DOHH2 (cell line): ENCODE measurements around the gene SWT1.
"Not testable (repeated sequence)": the region's sequence is repeated elsewhere in the genome, so short reads cannot be mapped to it uniquely, and the experiment has no call there.

Experiments used
- H3F3A ChIP-seq: fragments of 200-600 bp; sonication (generic), shearing (Covaris generic); 2 replicates; pipeline ENCODE4 v1.6.0; 2016; ENCODE audit warnings: antibody characterized with exemption, mild to moderate bottlenecking; ENCODE audit not compliant: control insufficient read depth, insufficient read depth
- H3K27ac ChIP-seq: fragments of 200-600 bp; sonication (generic); 2 replicates; pipeline ENCODE4 v1.5.1; 2014; ENCODE audit warnings: low read depth, mild to moderate bottlenecking, low read length, moderate library complexity
- H3K27me3 ChIP-seq: fragments of 200-600 bp; sonication (generic); 2 replicates; pipeline ENCODE4 v1.6.1; 2014; ENCODE audit warnings: mild to moderate bottlenecking, low read length, mixed read lengths; ENCODE audit not compliant: control insufficient read depth
- H3K36me3 ChIP-seq: fragments of 200-600 bp; sonication (generic); 2 replicates; pipeline ENCODE4 v1.6.1; 2014; ENCODE audit warnings: mild to moderate bottlenecking, low read length, moderate library complexity, mixed read lengths; ENCODE audit not compliant: control insufficient read depth
- H3K4me1 ChIP-seq: fragments of 200-600 bp; sonication (generic); 2 replicates; pipeline ENCODE4 v1.6.1; 2014; ENCODE audit warnings: mild to moderate bottlenecking, low read length, mixed read lengths; ENCODE audit not compliant: control insufficient read depth
- H3K4me2 ChIP-seq: fragments of 200-600 bp; sonication (generic); 2 replicates; pipeline ENCODE4 v1.6.0; 2014; ENCODE audit warnings: mild to moderate bottlenecking, low read length, moderate library complexity
- H3K4me3 ChIP-seq: fragments of 200-600 bp; sonication (generic); 2 replicates; pipeline ENCODE4 v1.5.1; 2014; ENCODE audit warnings: mild to moderate bottlenecking, low read length, mixed read lengths
- H3K79me2 ChIP-seq: fragments of 200-600 bp; sonication (generic); 2 replicates; pipeline ENCODE4 v1.6.1; 2014; ENCODE audit warnings: mild to moderate bottlenecking, low read length, mixed read lengths; ENCODE audit not compliant: control insufficient read depth
- H3K9me2 ChIP-seq: fragments of 200-600 bp; sonication (generic); replicated peaks from 2 replicates; pipeline ENCODE4 v1.6.1; 2014; ENCODE audit warnings: mild to moderate bottlenecking, low read length, mixed read lengths; ENCODE audit not compliant: control insufficient read depth
- H3K9me3 ChIP-seq: fragments of 200-600 bp; sonication (generic); 2 replicates; pipeline ENCODE4 v1.6.1; 2014; ENCODE audit warnings: antibody characterized with exemption, low read length, mixed read lengths; ENCODE audit not compliant: control insufficient read depth, insufficient read depth
- H4K20me1 ChIP-seq: fragments of 200-600 bp; sonication (generic); 2 replicates; pipeline ENCODE4 v1.6.0; 2014; ENCODE audit warnings: low read depth, mild to moderate bottlenecking, antibody characterized with exemption, low read length, moderate library complexity; ENCODE audit not compliant: control insufficient read depth, insufficient read depth
- EZH2phosphoT487 ChIP-seq: fragments of 200-600 bp; sonication (generic); IDR thresholded peaks from 2 replicates; pipeline ENCODE4 v1.6.1; 2017; ENCODE audit warnings: borderline replicate concordance, mild to moderate bottlenecking, antibody characterized with exemption, low read length, moderate library complexity, mixed read lengths
- TF ChIP-seq, protein P1 (sequence below): fragments of 200-600 bp; sonication (generic); IDR thresholded peaks from one replicate; pipeline ENCODE4 v1.5.1; 2014; ENCODE audit warnings: antibody characterized with exemption, mild to moderate bottlenecking, low read depth, low read length; ENCODE audit not compliant: poor library complexity, severe bottlenecking

The SWT1 gene

DNA sequence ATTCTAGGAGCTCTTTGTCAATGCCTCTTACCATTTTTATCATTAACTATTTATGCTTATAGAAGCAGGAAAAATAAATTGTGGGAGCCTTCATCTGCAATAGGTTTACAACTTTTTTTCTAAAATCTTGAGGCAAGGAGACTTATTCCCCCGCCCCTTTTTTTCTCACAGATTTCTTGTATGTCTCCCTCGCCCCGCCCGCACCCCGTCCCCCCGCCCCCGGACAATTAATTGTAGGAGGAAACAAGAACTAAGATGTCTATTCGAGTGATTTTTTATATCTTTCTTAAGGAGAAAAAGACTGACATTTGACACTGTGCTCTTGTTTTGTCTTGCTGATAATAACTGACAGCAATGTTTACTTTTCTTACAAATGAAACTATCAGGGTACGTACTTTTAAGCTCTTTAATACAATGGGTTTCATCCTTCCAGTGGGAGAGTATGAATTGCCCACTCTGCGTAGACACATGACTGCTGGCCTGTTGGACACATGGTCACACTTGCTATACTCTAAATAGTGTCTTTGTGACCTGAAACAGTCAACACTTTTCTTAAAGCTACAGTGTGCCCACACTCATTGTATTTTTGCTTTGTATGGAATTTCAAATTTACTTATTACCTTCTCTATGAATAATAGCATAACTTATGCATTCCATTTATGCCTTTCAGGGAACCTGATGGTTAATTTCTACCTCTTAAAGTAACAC, 161.6 kb downstream of the SWT1 start:
- no peaks in the 10 kb centered on the region for H3K9me3 ChIP-seq
- peaks cover 26% of the 10 kb centered on the region for H3K36me3 ChIP-seq
- no peak for TF ChIP-seq EZH2phosphoT487
- TF ChIP-seq, protein P1, sequence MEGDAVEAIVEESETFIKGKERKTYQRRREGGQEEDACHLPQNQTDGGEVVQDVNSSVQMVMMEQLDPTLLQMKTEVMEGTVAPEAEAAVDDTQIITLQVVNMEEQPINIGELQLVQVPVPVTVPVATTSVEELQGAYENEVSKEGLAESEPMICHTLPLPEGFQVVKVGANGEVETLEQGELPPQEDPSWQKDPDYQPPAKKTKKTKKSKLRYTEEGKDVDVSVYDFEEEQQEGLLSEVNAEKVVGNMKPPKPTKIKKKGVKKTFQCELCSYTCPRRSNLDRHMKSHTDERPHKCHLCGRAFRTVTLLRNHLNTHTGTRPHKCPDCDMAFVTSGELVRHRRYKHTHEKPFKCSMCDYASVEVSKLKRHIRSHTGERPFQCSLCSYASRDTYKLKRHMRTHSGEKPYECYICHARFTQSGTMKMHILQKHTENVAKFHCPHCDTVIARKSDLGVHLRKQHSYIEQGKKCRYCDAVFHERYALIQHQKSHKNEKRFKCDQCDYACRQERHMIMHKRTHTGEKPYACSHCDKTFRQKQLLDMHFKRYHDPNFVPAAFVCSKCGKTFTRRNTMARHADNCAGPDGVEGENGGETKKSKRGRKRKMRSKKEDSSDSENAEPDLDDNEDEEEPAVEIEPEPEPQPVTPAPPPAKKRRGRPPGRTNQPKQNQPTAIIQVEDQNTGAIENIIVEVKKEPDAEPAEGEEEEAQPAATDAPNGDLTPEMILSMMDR = no peak
- peak overlapping the region; percentile 90 for H3K4me2 ChIP-seq
- H3F3A ChIP-seq = no peaks in the 10 kb centered on the region
- H3K79me2 ChIP-seq = peaks cover 41% of the 10 kb centered on the region
- no peaks in the 10 kb centered on the region for H3K9me2 ChIP-seq
- peak overlapping the region; percentile 80 for H3K4me3 ChIP-seq
- no peaks in the 10 kb centered on the region for H3K27me3 ChIP-seq
- H3K4me1 ChIP-seq = peaks cover 38% of the 10 kb centered on the region
- H4K20me1 ChIP-seq = peaks cover 21% of the 10 kb centered on the region
- H3K27ac ChIP-seq = no peak overlapping the region

DNA sequence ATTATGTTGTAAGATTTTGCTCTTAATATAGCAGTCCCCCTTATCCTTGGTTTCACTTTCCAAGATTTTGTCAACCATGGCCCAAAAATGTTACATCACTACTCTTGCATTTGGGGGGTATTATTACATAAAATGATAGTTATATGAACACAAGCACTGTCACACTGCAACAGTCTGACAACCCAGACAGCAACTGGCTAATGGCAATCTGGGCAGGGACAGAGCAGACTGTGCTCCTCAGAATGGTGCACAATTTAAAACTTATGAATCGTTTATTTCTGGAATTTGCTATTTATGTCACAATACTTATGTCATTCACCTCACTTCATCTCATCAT, 162.1 kb downstream of the SWT1 start:
- peak overlapping the region; percentile 90 for H3K4me2 ChIP-seq
- H4K20me1 ChIP-seq = peaks cover 17% of the 10 kb centered on the region
- H3K27me3 ChIP-seq = no peaks in the 10 kb centered on the region
- H3K4me3 ChIP-seq = peak overlapping the region; percentile 80; the same call in 1 of the 2 replicates
- H3F3A ChIP-seq = no peaks in the 10 kb centered on the region
- H3K9me3 ChIP-seq = no peaks in the 10 kb centered on the region
- no peak overlapping the region for H3K27ac ChIP-seq
- no peak for TF ChIP-seq EZH2phosphoT487
- TF ChIP-seq, protein P1 = no peak
- H3K4me1 ChIP-seq = peaks cover 33% of the 10 kb centered on the region
- H3K79me2 ChIP-seq = peaks cover 36% of the 10 kb centered on the region
- H3K9me2 ChIP-seq = no peaks in the 10 kb centered on the region
- H3K36me3 ChIP-seq = peaks cover 24% of the 10 kb centered on the region

DNA sequence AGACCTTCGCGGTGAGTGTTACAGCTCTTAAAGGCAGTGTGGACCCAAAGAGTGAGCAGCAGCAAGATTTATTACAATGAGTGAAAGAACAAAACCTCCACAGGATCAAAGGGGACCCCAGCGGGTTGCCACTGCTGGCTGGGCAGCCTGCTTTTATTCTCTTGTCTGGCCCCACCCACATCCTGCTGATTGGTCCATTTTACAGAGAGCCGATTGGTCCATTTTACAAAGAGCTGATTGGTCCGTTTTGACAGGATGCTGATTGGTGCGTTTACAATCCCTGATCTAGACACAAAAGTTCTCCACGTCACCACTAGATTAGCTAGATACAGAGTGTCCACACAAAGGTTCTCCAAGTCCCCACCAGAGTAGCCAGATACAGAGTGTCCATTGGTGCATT, 164.1 kb downstream of the SWT1 start:
- H3K27me3 ChIP-seq, H3K36me3 ChIP-seq, H4K20me1 ChIP-seq, H3K4me3 ChIP-seq, H3K9me3 ChIP-seq, H3K4me2 ChIP-seq, H3K9me2 ChIP-seq, H3K27ac ChIP-seq, H3F3A ChIP-seq: not testable (repeated sequence)
- H3K4me1 ChIP-seq = peaks cover 19% of the 10 kb centered on the region
- H3K79me2 ChIP-seq = peaks cover 16% of the 10 kb centered on the region

DNA sequence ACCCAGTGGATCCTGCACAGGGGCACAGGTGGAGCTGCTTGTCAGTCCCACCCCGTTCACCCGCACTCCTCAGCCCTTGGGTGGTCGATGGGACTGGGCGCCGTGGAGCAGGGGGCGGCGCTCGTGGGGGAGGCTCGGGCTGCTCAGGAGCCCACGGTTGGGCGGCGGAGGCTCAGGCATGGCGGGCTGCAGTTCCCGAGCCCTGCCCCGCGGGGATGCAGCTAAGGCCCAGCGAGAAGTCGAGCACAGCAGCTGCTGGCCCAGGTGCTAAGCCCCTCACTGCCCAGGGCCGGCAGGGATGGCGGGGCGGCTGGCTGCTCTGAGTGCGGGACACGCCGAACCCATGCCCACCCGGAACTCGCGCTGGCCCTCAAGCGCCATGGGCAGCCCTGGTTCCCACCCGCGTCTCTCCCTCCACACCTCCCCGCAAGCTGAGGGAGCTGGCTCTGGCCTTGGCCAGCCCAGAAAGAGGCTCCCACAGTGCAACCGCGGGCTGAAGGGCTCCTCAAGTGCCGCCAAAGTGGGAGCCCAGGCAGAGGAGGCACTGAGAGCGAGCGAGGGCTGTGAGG, 164.8 kb downstream of the SWT1 start:
- not testable (repeated sequence) for H3K27ac ChIP-seq, H3K36me3 ChIP-seq, H3K9me2 ChIP-seq, H3F3A ChIP-seq, H3K27me3 ChIP-seq, H3K9me3 ChIP-seq, H3K79me2 ChIP-seq, H4K20me1 ChIP-seq, H3K4me3 ChIP-seq, H3K4me2 ChIP-seq
- H3K4me1 ChIP-seq = peaks cover 19% of the 10 kb centered on the region
